ENCODE measurements around the gene SBNO2. TPM values are rescaled to one million over a fixed set of nuclear protein-coding genes. Genes with fewer than 3 reads are reported as not detected.
A peak's percentile ranks its signal among the peaks of the same experiment; 100 is the strongest.
"Not testable (repeated sequence)": the region's sequence is repeated elsewhere in the genome, so short reads cannot be mapped to it uniquely, and the experiment has no call there.

The SBNO2 gene
- polyA plus RNA-seq, 12 donors, result 7.4 to 33.2 (median 10.2) TPM; not detected in 1

- DNase-seq, result no peak
Measured at GRCh38 chr19:1211494-1212234, 37.6 kb upstream of the SBNO2 start.

GRCh38 chr19:1210227-1210538 is 36.1 kb upstream of the SBNO2 start:
- no peak for DNase-seq

- DNase-seq, result not testable (repeated sequence)
Measured at GRCh38 chr19:1208830-1209229, 34.8 kb upstream of the SBNO2 start.

- no peak for DNase-seq
Measured at GRCh38 chr19:1206864-1207450, 32.9 kb upstream of the SBNO2 start.

- no peak for DNase-seq
Measured at GRCh38 chr19:1206150-1206863, 32.2 kb upstream of the SBNO2 start.

- DNase-seq, result peak; percentile 97
Measured at GRCh38 chr19:1205114-1206099, 31.3 kb upstream of the SBNO2 start, which contains the start of gene STK11. Gene STK11, plus strand, starts transcription at chr19:1205778. Its CDS starts 1,136 bp downstream, at chr19:1206914.

GRCh38 chr19:1200614-1201013 is 26.5 kb upstream of the SBNO2 start:
- DNase-seq, result not testable (repeated sequence)

GRCh38 chr19:1199531-1199930 is 25.5 kb upstream of the SBNO2 start:
- DNase-seq, result no peak

GRCh38 chr19:1189419-1189818 is 15.4 kb upstream of the SBNO2 start:
- DNase-seq, result no peak

GRCh38 chr19:1183543-1184172 is 9.6 kb upstream of the SBNO2 start:
- no peak for DNase-seq

GRCh38 chr19:1182727-1183126 is 8.7 kb upstream of the SBNO2 start:
- no peak for DNase-seq

GRCh38 chr19:1182068-1182467 is 8.0 kb upstream of the SBNO2 start:
- DNase-seq, result no peak

GRCh38 chr19:1181606-1182005 is 7.5 kb upstream of the SBNO2 start:
- no peak for DNase-seq

GRCh38 chr19:1177322-1178114 is 3.5 kb upstream of the SBNO2 start:
- no peak for DNase-seq

GRCh38 chr19:1173159-1173844 is 766 bp downstream of the SBNO2 start:
- no peak for DNase-seq

- no peak for DNase-seq
Measured at GRCh38 chr19:1172353-1173158, 1.5 kb downstream of the SBNO2 start.

- no peak for DNase-seq
Measured at GRCh38 chr19:1171755-1172352, 2.2 kb downstream of the SBNO2 start.

- DNase-seq, result no peak
Measured at GRCh38 chr19:1170938-1171754, 2.9 kb downstream of the SBNO2 start.

All from muscle of arm (tissue), 12 donors.